Cardiac muscle cell (in vitro differentiated cells and primary cell): Measurements from ENCODE around the gene RMDN2. TPM values are rescaled to one million over a fixed set of nuclear protein-coding genes. Genes with fewer than 3 reads are reported as not detected.

Experiments
- DNase-seq, 2 donors: peaks; one replicate each; pipeline versions ENCODE4 v3.0.0 to v3.0.0-alpha.2; 2010 to 2017; ENCODE audit warnings: low read depth in 1 of 2, low spot score in 1 of 2
- H3K27ac ChIP-seq: fragments of 200-600 bp; sonication (generic); 2 replicates; pipeline ENCODE4 v1.5.1; 2016
- H3K27me3 ChIP-seq: fragments of 200-600 bp; sonication (generic); 2 replicates; pipeline ENCODE4 v1.6.0; 2016; ENCODE audit warnings: control low read depth
- H3K36me3 ChIP-seq: fragments of 200-600 bp; sonication (generic); 2 replicates; pipeline ENCODE4 v1.5.1; 2016; ENCODE audit warnings: control low read depth
- H3K4me1 ChIP-seq: fragments of 200-600 bp; sonication (generic); 2 replicates; pipeline ENCODE4 v1.8.1; 2017; ENCODE audit warnings: low read depth, mild to moderate bottlenecking, mixed run types
- H3K4me3 ChIP-seq: fragments of 200-600 bp; sonication (generic); 2 replicates; pipeline ENCODE4 v1.5.1; 2016; ENCODE audit warnings: mild to moderate bottlenecking
- H3K9me3 ChIP-seq: fragments of 200-600 bp; sonication (generic); 2 replicates; pipeline ENCODE4 v1.5.1; 2017; ENCODE audit warnings: low read depth, mild to moderate bottlenecking, control low read depth
- polyA plus RNA-seq: library from polyadenylated mRNA; unstranded; fragments of >200 nt; fragmentation: Nextera tagmentation; extraction: Ambion mirVana; gene quantifications from 2 replicates; pipeline ENCODE4 v1.2.1, GENCODE V29; 2016
- total RNA-seq: library from RNA; depleted of rRNA; stranded (reverse); fragments of >200 nt; gene quantifications from 2 replicates; pipeline ENCODE4 v1.2.3, GENCODE V29; 2016
- TF ChIP-seq, protein P1 (sequence below): IDR thresholded peaks from 2 replicates; pipeline ENCODE4 v1.5.1; 2012; ENCODE audit warnings: low read depth, mild to moderate bottlenecking, low read length

RMDN2 gene
- total and polyA plus RNA-seq, 2 experiments from 2014 or later = 2.3 to 4.2 TPM

DNA sequence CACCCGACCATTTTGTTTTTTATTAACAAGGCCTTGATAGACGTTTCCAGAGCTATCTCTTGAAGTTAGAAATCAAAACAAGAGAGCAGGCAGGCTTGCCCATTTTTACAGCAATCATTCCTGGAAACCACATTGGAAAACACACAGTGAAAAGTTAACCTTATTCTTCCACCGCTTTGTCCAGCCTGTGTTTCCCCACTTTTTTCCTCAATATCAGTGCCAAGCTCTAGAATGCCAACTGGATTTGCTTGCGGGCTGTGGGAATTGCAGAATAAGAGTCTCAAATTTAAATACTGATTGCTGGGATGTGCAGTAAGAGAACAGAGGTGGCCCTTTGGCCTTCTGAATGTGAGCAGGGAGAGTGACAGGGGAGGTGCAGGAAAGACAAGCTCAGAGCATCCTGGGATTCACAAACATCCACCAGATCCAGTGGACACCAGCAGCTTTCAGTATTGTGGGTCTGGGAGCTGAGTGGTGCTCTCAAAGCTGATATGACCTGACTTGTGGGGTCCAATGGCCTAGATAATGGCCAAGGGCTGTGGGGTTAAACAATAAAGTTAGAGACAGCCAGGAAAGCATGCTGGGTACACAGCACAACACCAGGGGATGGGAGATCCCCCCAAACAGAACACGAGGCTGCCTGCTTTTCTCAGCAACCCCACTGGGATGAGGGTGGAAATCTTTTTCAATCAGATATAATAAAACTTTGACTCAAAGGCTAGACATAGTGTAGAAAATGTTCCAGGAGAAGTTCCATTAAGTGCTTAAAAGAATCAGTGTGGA, 135.3 kb downstream of the RMDN2 start:
- no peaks in the 10 kb centered on the region for H3K36me3 ChIP-seq
- no peaks in the 10 kb centered on the region for H3K4me1 ChIP-seq
- no peak overlapping the region for H3K27ac ChIP-seq
- no peaks in the 10 kb centered on the region for H3K9me3 ChIP-seq
- no peak for DNase-seq
- TF ChIP-seq, protein P1, sequence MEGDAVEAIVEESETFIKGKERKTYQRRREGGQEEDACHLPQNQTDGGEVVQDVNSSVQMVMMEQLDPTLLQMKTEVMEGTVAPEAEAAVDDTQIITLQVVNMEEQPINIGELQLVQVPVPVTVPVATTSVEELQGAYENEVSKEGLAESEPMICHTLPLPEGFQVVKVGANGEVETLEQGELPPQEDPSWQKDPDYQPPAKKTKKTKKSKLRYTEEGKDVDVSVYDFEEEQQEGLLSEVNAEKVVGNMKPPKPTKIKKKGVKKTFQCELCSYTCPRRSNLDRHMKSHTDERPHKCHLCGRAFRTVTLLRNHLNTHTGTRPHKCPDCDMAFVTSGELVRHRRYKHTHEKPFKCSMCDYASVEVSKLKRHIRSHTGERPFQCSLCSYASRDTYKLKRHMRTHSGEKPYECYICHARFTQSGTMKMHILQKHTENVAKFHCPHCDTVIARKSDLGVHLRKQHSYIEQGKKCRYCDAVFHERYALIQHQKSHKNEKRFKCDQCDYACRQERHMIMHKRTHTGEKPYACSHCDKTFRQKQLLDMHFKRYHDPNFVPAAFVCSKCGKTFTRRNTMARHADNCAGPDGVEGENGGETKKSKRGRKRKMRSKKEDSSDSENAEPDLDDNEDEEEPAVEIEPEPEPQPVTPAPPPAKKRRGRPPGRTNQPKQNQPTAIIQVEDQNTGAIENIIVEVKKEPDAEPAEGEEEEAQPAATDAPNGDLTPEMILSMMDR = no peak
- H3K4me3 ChIP-seq = no peak overlapping the region
- H3K27me3 ChIP-seq = no peaks in the 10 kb centered on the region

DNA sequence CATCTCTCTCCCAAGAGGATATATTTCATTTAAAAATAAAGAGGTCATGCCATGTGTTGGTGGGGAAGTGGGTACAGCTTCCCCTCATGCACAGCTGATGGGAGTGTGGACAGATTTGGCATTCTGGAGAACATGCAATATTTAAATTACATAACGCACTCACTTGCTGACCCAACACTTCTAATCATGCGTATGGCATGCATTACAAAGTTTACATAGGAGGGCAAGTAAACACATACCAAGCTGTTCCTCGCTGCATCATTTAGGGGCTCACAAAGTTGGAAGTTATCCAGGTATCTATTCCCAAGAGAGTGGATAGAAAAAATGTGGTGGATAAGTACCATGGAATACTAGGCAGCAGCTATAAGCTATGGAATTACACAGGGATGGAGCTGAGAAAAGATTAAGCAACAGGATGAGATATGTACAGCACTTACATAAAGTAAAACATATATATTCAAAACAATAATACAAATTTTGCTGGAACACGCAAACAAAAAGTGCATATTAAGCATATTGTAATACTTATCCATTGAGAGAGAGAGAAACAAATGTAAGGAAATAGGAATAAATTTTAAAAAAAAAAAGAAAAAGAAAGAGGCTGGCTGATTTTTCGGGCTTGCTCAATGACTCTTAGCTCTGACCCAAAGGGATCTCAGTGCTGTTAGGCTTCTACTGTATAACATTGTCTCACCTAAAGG, 139.9 kb downstream of the RMDN2 start:
- no peaks in the 10 kb centered on the region for H3K27me3 ChIP-seq
- no peak overlapping the region for H3K27ac ChIP-seq
- DNase-seq = no peak
- H3K4me1 ChIP-seq = no peaks in the 10 kb centered on the region
- no peaks in the 10 kb centered on the region for H3K36me3 ChIP-seq
- TF ChIP-seq, protein P1 = no peak
- no peaks in the 10 kb centered on the region for H3K9me3 ChIP-seq
- no peak overlapping the region for H3K4me3 ChIP-seq

DNA sequence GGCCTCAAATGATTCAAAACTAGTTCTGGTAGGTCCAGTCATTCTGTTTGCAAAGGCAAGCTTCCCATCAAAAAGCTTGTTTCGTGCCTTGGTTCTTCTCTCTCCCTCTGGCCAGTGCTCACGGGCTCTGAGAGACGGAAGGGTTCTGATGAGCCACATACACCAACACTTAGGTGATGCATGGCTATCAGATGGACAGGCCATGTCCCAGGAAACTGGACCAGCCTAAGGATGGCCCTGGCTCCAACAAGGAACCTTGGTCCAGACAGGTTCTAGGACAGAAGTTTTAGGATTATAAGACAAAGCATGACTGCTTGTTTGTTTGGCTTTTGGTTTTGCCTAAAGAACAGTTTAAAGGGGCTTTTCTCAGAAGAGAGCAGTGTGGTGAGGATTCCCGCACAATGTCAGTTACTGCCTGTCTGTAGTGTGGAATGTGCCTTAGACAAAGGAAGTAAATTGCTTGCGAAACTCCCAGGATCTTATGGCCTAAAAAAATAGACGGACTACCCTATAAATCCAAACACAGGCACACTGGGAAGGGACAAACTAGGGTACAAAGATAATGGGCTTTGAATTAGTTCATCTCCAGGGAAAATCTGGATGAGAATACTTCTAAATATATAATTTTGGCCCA, 140.5 kb downstream of the RMDN2 start:
- no peak overlapping the region for H3K27ac ChIP-seq
- TF ChIP-seq, protein P1 = no peak

DNA sequence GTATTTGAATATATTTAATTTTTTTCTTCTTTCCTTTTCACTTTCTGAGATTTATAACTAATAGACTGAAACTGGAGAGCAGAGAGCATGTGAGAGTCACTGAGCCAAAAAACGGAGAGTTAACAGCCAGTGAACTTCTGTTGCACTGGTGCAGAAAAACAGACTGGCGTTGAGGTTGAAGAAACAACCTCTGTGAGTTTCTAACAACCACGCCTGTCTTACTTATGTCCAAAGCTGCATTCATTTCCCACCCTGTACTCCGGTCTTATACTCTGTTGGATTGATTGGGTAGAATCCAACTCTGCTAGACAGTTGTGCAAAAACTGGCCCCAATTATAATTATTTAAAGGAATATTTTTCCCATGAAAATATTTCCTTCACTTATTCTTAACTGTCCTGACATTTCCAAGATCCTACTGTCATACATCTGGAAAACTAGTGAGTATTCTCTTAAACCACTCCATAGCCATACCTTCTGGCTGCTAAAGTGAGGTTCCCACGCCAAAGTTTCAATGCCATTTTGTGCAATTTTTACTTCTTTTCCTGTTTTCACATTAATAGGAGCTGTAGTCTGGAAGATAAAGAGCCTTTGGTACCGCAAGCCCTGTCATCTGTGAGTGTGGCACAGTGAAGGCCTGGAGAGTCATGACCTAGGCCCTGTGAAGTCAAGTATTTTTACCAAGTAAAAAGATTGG, 141.5 kb downstream of the RMDN2 start:
- TF ChIP-seq, protein P1 = no peak
- H3K9me3 ChIP-seq = no peaks in the 10 kb centered on the region
- peaks cover 4% of the 10 kb centered on the region for H3K27me3 ChIP-seq
- no peak overlapping the region for H3K4me3 ChIP-seq
- H3K4me1 ChIP-seq = no peaks in the 10 kb centered on the region
- no peak for DNase-seq
- H3K27ac ChIP-seq = no peak overlapping the region
- H3K36me3 ChIP-seq = no peaks in the 10 kb centered on the region

More for the DNA sequence above, 140.5 kb downstream of the RMDN2 start:
- no peaks in the 10 kb centered on the region for H3K4me1 ChIP-seq
- no peaks in the 10 kb centered on the region for H3K9me3 ChIP-seq
- H3K36me3 ChIP-seq = no peaks in the 10 kb centered on the region
- no peaks in the 10 kb centered on the region for H3K27me3 ChIP-seq
- DNase-seq = peak in 1 of 2 donors; percentile 47
- H3K4me3 ChIP-seq = no peak overlapping the region

Other genes with a start within 250 kb of the RMDN2 start
- 0.18 TPM in 1 of 2 replicates, not detected in the other for gene CYP1B1, start 150.9 kb downstream of the RMDN2 start, total RNA-seq
- 0.06 TPM in 1 of 2 replicates, not detected in the other for gene CYP1B1, start 150.9 kb downstream of the RMDN2 start, polyA plus RNA-seq